HCT116 (cell line): ENCODE measurements around the gene CRAT. TPM values are rescaled to one million over a fixed set of nuclear protein-coding genes. Genes with fewer than 3 reads are reported as not detected.

Source experiments
- ATAC-seq: fragments of 200-7000 bp; cut with Tn5 transposase; 2 replicates; pipeline ENCODE4 v1.9.1; 2020; ENCODE audit warnings: mild to moderate bottlenecking, moderate library complexity
- BruUV-seq: library from RNA; stranded (reverse); fragments of 400-500 nt; replicated peaks from 2 replicates; lab custom pipeline; 2021; lab: Mats Ljungman, UMichigan
- CTCF ChIA-PET: fragments of 300-600 bp; sonication (Branson Sonifier 250); formaldehyde crosslinking; loops from one replicate; lab custom pipeline; 2021; ENCODE audit warnings: antibody characterized with exemption; lab: Charles Lee
- POLR2A ChIA-PET: fragments of 300-600, 350-600 bp; sonication (Branson Sonifier 250); formaldehyde crosslinking; loops from one replicate; lab custom pipeline; 2021; ENCODE audit warnings: antibody characterized with exemption; lab: Charles Lee
- RAD21 ChIA-PET, 2 experiments: fragments of 300-600 bp; sonication (Branson Sonifier 250); formaldehyde crosslinking; loops; one replicate each; lab custom pipeline; 2023; ENCODE audit warnings: low total read pairs in 2 of 2; ENCODE audit not compliant: uncharacterized antibody in 2 of 2, unreplicated experiment in 2 of 2, low non-redundant PET in 1 of 2; lab: Charles Lee
- DNase-seq: peaks from one replicate; pipeline ENCODE4 v3.0.0-alpha.2; 2010; ENCODE audit warnings: low read depth, low spot score
- H2AFZ ChIP-seq: fragments of 200-600 bp; shearing (Covaris generic), sonication (generic); 2 replicates; pipeline ENCODE4 v1.6.1; 2017; ENCODE audit warnings: low read depth, mixed run types, mixed read lengths, antibody characterized with exemption, low read length; ENCODE audit not compliant: poor library complexity, severe bottlenecking
- H3K27ac ChIP-seq: 2 replicates; pipeline ENCODE4 v1.5.1; 2012; ENCODE audit warnings: low read depth, low read length
- H3K27me3 ChIP-seq: fragments of 200-600 bp; sonication (generic); 2 replicates; pipeline ENCODE4 v1.6.1; 2016; ENCODE audit warnings: mixed run types, low read length, mixed read lengths; ENCODE audit not compliant: insufficient read depth
- H3K36me3 ChIP-seq, 2 experiments: fragments of 200-500 bp in 1 of 2; fragments of 200-600 bp in 1 of 2; sonication (Bioruptor generic) in 1 of 2; sonication (generic) in 1 of 2; 2 replicates each; pipeline versions ENCODE4 v1.5.1 to v1.6.1; 2014 to 2016; ENCODE audit warnings: low read length in 2 of 2, inconsistent platforms in 1 of 2, mixed read lengths in 1 of 2, mixed run types in 1 of 2; ENCODE audit not compliant: insufficient read depth in 2 of 2, control insufficient read depth in 1 of 2
- H3K4me1 ChIP-seq, 2 experiments: fragments of 200-600 bp in 1 of 2; sonication (generic) in 1 of 2; 2 replicates each; pipeline versions ENCODE4 v1.5.1 to v1.6.1; 2012 to 2017; ENCODE audit warnings: low read length in 2 of 2, inconsistent platforms in 1 of 2, mild to moderate bottlenecking in 1 of 2, mixed read lengths in 1 of 2, mixed run types in 1 of 2, moderate library complexity in 1 of 2; ENCODE audit not compliant: insufficient read depth in 2 of 2, control insufficient read depth in 1 of 2
- H3K4me2 ChIP-seq: fragments of 200-600 bp; sonication (generic); 2 replicates; pipeline ENCODE4 v1.6.1; 2017; ENCODE audit warnings: mixed run types, low read length, mixed read lengths
- H3K4me3 ChIP-seq, 2 experiments: fragments of 200-600 bp in 1 of 2; sonication (generic) in 1 of 2; replicated peaks in 1 of 2; 2 replicates each; pipeline ENCODE4 v1.5.1; 2011 to 2016; ENCODE audit warnings: low read length in 2 of 2, control low read depth in 1 of 2, low read depth in 1 of 2, mild to moderate bottlenecking in 1 of 2, mixed read lengths in 1 of 2, mixed run types in 1 of 2
- H3K79me2 ChIP-seq: fragments of 200-600 bp; sonication (generic); 2 replicates; pipeline ENCODE4 v1.6.1; 2017; ENCODE audit warnings: mild to moderate bottlenecking, mixed run types, low read length, moderate library complexity, mixed read lengths; ENCODE audit not compliant: insufficient read depth
- H3K9ac ChIP-seq: fragments of 200-600 bp; sonication (generic); 2 replicates; pipeline ENCODE4 v1.6.1; 2016; ENCODE audit warnings: low read length, mixed read lengths
- H3K9me2 ChIP-seq: fragments of 200-600 bp; sonication (generic), shearing (Covaris generic); 2 replicates; pipeline ENCODE4 v1.6.1; 2017; ENCODE audit warnings: mixed run types, mild to moderate bottlenecking, moderate library complexity; ENCODE audit not compliant: insufficient read depth
- H3K9me3 ChIP-seq, 2 experiments: fragments of 200-500 bp in 1 of 2; fragments of 200-600 bp in 1 of 2; sonication (Bioruptor generic) in 1 of 2; sonication (generic) in 1 of 2; 2 replicates each; pipeline ENCODE4 v1.6.1; 2014 to 2017; ENCODE audit warnings: low read length in 2 of 2, mixed read lengths in 2 of 2, inconsistent platforms in 1 of 2, low read depth in 1 of 2, mild to moderate bottlenecking in 1 of 2, mixed run types in 1 of 2, moderate library complexity in 1 of 2; ENCODE audit not compliant: control insufficient read depth in 1 of 2, insufficient read depth in 1 of 2
- H4K20me1 ChIP-seq: fragments of 200-600 bp; sonication (generic), shearing (Covaris generic); 2 replicates; pipeline ENCODE4 v1.6.1; 2017; ENCODE audit warnings: mixed run types, mild to moderate bottlenecking, moderate library complexity; ENCODE audit not compliant: insufficient read depth
- EZH2phosphoT487 ChIP-seq: fragments of 200-600 bp; IDR thresholded peaks from 2 replicates; pipeline ENCODE4 v1.6.1; 2018; ENCODE audit warnings: antibody characterized with exemption, borderline replicate concordance
- JUND ChIP-seq: IDR thresholded peaks from 2 replicates; pipeline ENCODE4 v1.6.1; 2012
- intact Hi-C: fragments of 100-400 bp; cut with micrococcal nuclease; formaldehyde crosslinking; loops from 2 replicates; pipeline ENCODE4 v1.10.0; 2022
- total RNA-seq: library from RNA; stranded (reverse); gene quantifications from one replicate; pipeline ENCODE4 v1.2.1, GENCODE V29; 2021; ENCODE audit not compliant: unreplicated experiment

Gene CRAT
- total RNA-seq, 1 experiment from 2014 or later = 29.0 TPM

DNA sequence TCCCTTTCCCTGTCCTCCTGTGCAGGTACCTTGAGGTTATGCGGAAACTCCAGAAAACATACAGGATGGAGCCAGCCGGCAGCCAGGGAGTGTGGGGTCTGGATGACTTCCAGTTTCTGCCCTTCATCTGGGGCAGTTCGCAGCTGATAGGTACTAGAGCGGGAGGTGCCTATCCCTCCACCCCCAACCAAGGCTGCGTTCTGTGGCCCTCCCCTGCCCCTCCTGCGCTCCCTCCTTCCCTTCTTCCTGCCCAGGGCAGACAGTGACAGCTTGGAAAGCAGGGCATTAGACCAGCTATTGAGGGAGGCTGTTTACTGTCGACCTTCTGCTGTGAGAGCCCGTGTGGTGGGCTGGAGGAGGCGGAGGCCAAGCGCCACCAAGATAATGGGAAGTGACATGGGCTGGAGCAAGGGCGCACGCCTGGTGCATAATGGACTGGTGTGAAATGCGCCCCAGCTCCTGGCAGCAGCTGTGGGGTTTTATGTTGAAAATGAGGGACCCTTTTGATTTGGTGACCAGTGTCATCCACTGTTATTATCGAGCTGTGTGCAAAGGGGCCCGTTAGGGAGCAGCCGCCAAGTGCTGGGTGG is 25.9 kb upstream of the CRAT start:
- no peak overlapping the region for H3K27ac ChIP-seq
- H3K27me3 ChIP-seq = no peaks in the 10 kb centered on the region
- no peak overlapping the region for H3K4me3 ChIP-seq
- no peak for ATAC-seq
- ChIA-PET RAD21 (no interaction called here), POLR2A (interaction anchor here (0.5 to 1.6 kb wide), 2 partner anchors 38 to 472 kb away, joined by 3 to 4 read pairs; no protein-coding TSS in a partner anchor), CTCF (interaction anchor here (1.0 to 6.0 kb wide), 3 partner anchors 481 to 640 kb away, joined by 3 to 77 read pairs (median 3); partner anchors contain the start of gene NTMT1)
- 0 out of 2 replicates have a peak overlapping the region, but pooled peaks have one; percentile 4 for H3K9ac ChIP-seq
- H4K20me1 ChIP-seq = no peaks in the 10 kb centered on the region
- TF ChIP-seq EZH2phosphoT487 = no peak
- intact Hi-C loops = loop anchor here (5.0 kb wide), 1 partner anchor 431 kb away; no protein-coding TSS in a partner anchor
- peaks cover 28 to 59% of the 10 kb centered on the region in 2 experiments for H3K4me1 ChIP-seq
- H3K79me2 ChIP-seq = peaks cover 12% of the 10 kb centered on the region
- H2AFZ ChIP-seq = no peak overlapping the region
- no peak overlapping the region for H3K4me2 ChIP-seq
- no peaks in the 10 kb centered on the region for H3K9me2 ChIP-seq
- peaks cover 4 to 8% of the 10 kb centered on the region in 2 experiments; a peak in 2 of 4 replicates for H3K36me3 ChIP-seq
- no peaks in the 10 kb centered on the region for H3K9me3 ChIP-seq
- no TSS peak for BruUV-seq
- no peak for DNase-seq

DNA sequence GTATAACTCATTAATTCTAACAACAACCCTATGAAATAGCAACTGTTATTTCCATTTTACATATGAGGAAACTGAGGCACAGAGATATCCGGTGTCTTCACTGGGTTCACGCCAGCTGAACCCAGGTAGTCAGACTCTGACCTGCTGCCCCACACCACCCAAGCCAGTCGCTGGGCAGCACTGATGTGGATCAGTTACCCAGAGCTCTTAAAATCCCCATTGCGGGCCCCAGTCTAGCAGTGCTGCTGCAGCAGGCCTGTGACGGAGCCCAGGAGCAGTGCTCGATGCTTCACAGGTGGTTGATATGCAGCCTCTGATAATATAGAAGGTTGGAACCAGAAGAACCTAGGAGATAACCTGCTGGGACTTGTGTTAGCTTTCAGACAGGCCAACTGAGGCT is 24.9 kb upstream of the CRAT start:
- no peak overlapping the region for H3K4me3 ChIP-seq
- H3K27ac ChIP-seq = no peak overlapping the region
- no peaks in the 10 kb centered on the region for H3K9me3 ChIP-seq
- intact Hi-C loops = loop anchor here (5.0 kb wide), 1 partner anchor 432 kb away; no protein-coding TSS in a partner anchor
- no peak overlapping the region for H2AFZ ChIP-seq
- no peaks in the 10 kb centered on the region for H4K20me1 ChIP-seq
- 0 out of 2 replicates have a peak, but pooled peaks cover 4% of the 10 kb centered on the region for H3K79me2 ChIP-seq
- BruUV-seq = no TSS peak
- DNase-seq (no peak), ATAC-seq (no peak)
- no peak for TF ChIP-seq JUND
- ChIA-PET POLR2A (interaction anchor here (1.2 kb wide), 1 partner anchor 43 kb away, joined by 3 read pairs; the partner anchor contains the start of gene IER5L), RAD21 (interaction anchor here in 1 of 2 experiments (0.6 kb wide), 1 partner anchor 450 kb away, joined by 4 read pairs; no protein-coding TSS in a partner anchor), CTCF (interaction anchor here (6.0 kb wide), 1 partner anchor 489 kb away, joined by 77 read pairs; the partner anchor contains the start of gene NTMT1)
- H3K9ac ChIP-seq = no peak overlapping the region
- peaks cover 4 to 13% of the 10 kb centered on the region in 2 experiments; a peak in 2 of 4 replicates for H3K36me3 ChIP-seq
- H3K27me3 ChIP-seq = no peaks in the 10 kb centered on the region
- no peak overlapping the region for H3K4me2 ChIP-seq
- peaks cover 20 to 50% of the 10 kb centered on the region in 2 experiments for H3K4me1 ChIP-seq
- no peaks in the 10 kb centered on the region for H3K9me2 ChIP-seq
